ENCODE results near the gene NHSL2.

The NHSL2 gene

DNA sequence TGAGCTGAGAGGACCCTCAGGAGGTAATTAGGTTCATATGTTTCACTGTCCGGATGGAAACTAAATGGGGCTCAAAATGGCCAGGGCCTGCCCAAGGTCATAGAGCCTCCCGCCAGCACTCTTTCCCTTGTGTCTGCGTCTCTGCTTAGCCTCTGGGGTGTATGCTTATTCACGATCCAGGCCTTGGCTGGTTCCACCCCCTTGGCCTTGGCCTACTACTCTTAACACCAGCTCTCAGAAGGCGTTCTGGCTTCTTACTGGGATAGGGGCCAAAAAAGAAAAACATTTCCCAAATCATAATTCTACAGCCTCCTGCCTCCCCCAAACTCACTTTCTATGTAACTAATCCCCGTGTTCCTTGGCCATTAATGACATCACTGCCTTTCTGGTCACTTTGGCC, 152.3 kb downstream of the NHSL2 start:
- H3K9me3 ChIP-seq (ENCODE audit: insufficient read depth, low read length, severe bottlenecking): no peaks in the 10 kb centered on the region
- no peak for ATAC-seq (ENCODE audit: insufficient read depth, low read depth)
- H3K27ac ChIP-seq (ENCODE audit: low read length): no peak overlapping the region
- H3K4me1 ChIP-seq (ENCODE audit: insufficient read depth, low read length): no peaks in the 10 kb centered on the region
- peaks cover 2% of the 10 kb centered on the region for H3K27me3 ChIP-seq (ENCODE audit: insufficient read depth, low read length, poor library complexity)
- H3K36me3 ChIP-seq (ENCODE audit: insufficient read depth, low read length): no peaks in the 10 kb centered on the region
- H3K4me2 ChIP-seq (ENCODE audit: insufficient read depth, low read length): no peak overlapping the region
- H2AFZ ChIP-seq (ENCODE audit: low read depth, low read length): no peak overlapping the region
- H3K79me2 ChIP-seq (ENCODE audit: insufficient read depth, low read length): no peaks in the 10 kb centered on the region
- TF ChIP-seq EZH2 (IDR thresholded peaks at IDR 0.05; ENCODE audit: borderline replicate concordance, low read depth, low read length, severe bottlenecking): no peak
- TF ChIP-seq, protein P1, sequence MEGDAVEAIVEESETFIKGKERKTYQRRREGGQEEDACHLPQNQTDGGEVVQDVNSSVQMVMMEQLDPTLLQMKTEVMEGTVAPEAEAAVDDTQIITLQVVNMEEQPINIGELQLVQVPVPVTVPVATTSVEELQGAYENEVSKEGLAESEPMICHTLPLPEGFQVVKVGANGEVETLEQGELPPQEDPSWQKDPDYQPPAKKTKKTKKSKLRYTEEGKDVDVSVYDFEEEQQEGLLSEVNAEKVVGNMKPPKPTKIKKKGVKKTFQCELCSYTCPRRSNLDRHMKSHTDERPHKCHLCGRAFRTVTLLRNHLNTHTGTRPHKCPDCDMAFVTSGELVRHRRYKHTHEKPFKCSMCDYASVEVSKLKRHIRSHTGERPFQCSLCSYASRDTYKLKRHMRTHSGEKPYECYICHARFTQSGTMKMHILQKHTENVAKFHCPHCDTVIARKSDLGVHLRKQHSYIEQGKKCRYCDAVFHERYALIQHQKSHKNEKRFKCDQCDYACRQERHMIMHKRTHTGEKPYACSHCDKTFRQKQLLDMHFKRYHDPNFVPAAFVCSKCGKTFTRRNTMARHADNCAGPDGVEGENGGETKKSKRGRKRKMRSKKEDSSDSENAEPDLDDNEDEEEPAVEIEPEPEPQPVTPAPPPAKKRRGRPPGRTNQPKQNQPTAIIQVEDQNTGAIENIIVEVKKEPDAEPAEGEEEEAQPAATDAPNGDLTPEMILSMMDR (IDR thresholded peaks at IDR 0.05; ENCODE audit: borderline replicate concordance, extremely low read depth, low read length, poor library complexity, severe bottlenecking): no peak
- H3K9ac ChIP-seq (ENCODE audit: low read depth, low read length): no peak overlapping the region
- no peak overlapping the region for H3K4me3 ChIP-seq (ENCODE audit: low read depth in 1 of 2, low read length in 2 of 2)
- no peak for DNase-seq
- no peaks in the 10 kb centered on the region for H4K20me1 ChIP-seq (ENCODE audit: insufficient read depth, low read length)

DNA sequence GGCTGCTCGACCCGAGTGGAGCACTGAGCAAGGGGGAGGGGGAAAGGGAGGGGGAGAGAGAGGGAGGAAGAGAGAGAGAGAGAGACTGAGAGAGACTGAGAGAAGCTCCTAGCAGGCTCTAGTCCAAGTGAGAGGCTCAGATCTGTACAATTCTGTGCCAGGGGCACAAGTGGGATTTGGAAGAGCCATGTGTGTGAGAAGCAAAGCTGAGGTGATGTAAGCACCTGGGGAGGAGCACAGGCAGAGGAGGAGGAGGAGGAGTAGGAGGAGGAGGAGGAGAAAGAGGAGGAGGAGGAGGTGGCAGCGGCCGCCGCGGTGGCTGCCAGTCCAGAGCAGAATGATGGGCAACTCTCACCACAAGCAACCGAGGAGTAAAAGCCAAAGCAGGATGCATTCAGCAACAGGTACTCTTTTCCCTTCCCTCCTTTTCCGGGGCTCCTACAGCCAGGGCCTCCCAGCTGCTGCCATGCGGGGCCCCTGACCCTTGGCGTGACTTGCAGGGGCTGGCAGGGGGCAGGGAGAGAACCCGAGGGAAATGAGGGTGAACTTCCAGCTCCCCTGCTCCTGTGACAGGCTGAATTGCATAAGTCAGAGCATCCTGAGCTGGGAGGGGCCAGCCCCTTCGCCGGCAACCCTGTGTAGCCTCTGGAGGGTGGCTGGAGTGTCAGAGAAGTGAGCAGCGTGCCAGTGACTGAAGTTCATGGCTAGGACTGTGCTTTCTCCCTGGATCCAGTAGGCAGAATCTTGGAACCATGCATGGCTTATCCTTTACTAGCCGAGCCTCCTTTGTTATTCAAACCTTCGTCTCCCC, 158.9 kb downstream of the NHSL2 start:
- H3K4me1 ChIP-seq (ENCODE audit: insufficient read depth, low read length): no peaks in the 10 kb centered on the region
- no peak for TF ChIP-seq EZH2 (IDR thresholded peaks at IDR 0.05; ENCODE audit: borderline replicate concordance, low read depth, low read length, severe bottlenecking)
- TF ChIP-seq, protein P1 (IDR thresholded peaks at IDR 0.05; ENCODE audit: borderline replicate concordance, extremely low read depth, low read length, poor library complexity, severe bottlenecking): no peak
- no peaks in the 10 kb centered on the region for H4K20me1 ChIP-seq (ENCODE audit: insufficient read depth, low read length)
- DNase-seq (no peak), ATAC-seq (ENCODE audit: insufficient read depth, low read depth) (no peak)
- no peak overlapping the region for H3K27ac ChIP-seq (ENCODE audit: low read length)
- H2AFZ ChIP-seq (ENCODE audit: low read depth, low read length): no peak overlapping the region
- H3K36me3 ChIP-seq (ENCODE audit: insufficient read depth, low read length): no peaks in the 10 kb centered on the region
- H3K9ac ChIP-seq (ENCODE audit: low read depth, low read length): no peak overlapping the region
- H3K27me3 ChIP-seq (ENCODE audit: insufficient read depth, low read length, poor library complexity): no peaks in the 10 kb centered on the region
- no peaks in the 10 kb centered on the region for H3K79me2 ChIP-seq (ENCODE audit: insufficient read depth, low read length)
- no peak overlapping the region for H3K4me2 ChIP-seq (ENCODE audit: insufficient read depth, low read length)
- no peaks in the 10 kb centered on the region for H3K9me3 ChIP-seq (ENCODE audit: insufficient read depth, low read length, severe bottlenecking)
- no peak overlapping the region for H3K4me3 ChIP-seq (ENCODE audit: low read depth in 1 of 2, low read length in 2 of 2)

- H2AFZ ChIP-seq (ENCODE audit: low read depth, low read length): no peak overlapping the region
- H3K4me3 ChIP-seq (ENCODE audit: low read depth in 1 of 2, low read length in 2 of 2): no peak overlapping the region
- H4K20me1 ChIP-seq (ENCODE audit: insufficient read depth, low read length): no peaks in the 10 kb centered on the region
- H3K79me2 ChIP-seq (ENCODE audit: insufficient read depth, low read length): no peaks in the 10 kb centered on the region
- H3K9ac ChIP-seq (ENCODE audit: low read depth, low read length): no peak overlapping the region
- DNase-seq (no peak), ATAC-seq (ENCODE audit: insufficient read depth, low read depth) (no peak)
- no peak for TF ChIP-seq EZH2 (IDR thresholded peaks at IDR 0.05; ENCODE audit: borderline replicate concordance, low read depth, low read length, severe bottlenecking)
- TF ChIP-seq, protein P1 (IDR thresholded peaks at IDR 0.05; ENCODE audit: borderline replicate concordance, extremely low read depth, low read length, poor library complexity, severe bottlenecking): no peak
- H3K27me3 ChIP-seq (ENCODE audit: insufficient read depth, low read length, poor library complexity): no peaks in the 10 kb centered on the region
- no peaks in the 10 kb centered on the region for H3K4me1 ChIP-seq (ENCODE audit: insufficient read depth, low read length)
- no peak overlapping the region for H3K4me2 ChIP-seq (ENCODE audit: insufficient read depth, low read length)
- H3K36me3 ChIP-seq (ENCODE audit: insufficient read depth, low read length): no peaks in the 10 kb centered on the region
- H3K9me3 ChIP-seq (ENCODE audit: insufficient read depth, low read length, severe bottlenecking): no peaks in the 10 kb centered on the region
- no peak overlapping the region for H3K27ac ChIP-seq (ENCODE audit: low read length)
Measured at GRCh38 chrX:72071213-72071612, 160.6 kb downstream of the NHSL2 start.

Data from DND-41 (cell line).